Astrocyte (in vitro differentiated cells and primary cell): ENCODE data around the gene PCBP2. TPM values are rescaled to one million over a fixed set of nuclear protein-coding genes. Genes with fewer than 3 reads are reported as not detected.

ENCODE experiments used
- DNase-seq: peaks from one replicate; pipeline ENCODE4 v3.0.0-alpha.2; 2010; ENCODE audit warnings: low read depth
- FAIRE-seq: peaks from 2 replicates; lab custom pipeline; 2011; peaks lifted over from hg19 to GRCh38; lab: Jason Lieb, UNC
- H2AFZ ChIP-seq: 2 replicates; pipeline ENCODE4 v1.6.0; 2012; ENCODE audit warnings: low read depth, low read length, inconsistent platforms
- H3K27ac ChIP-seq: 2 replicates; pipeline ENCODE4 v1.5.1; 2011; ENCODE audit warnings: low read depth, low read length, inconsistent platforms
- H3K27me3 ChIP-seq: 2 replicates; pipeline ENCODE4 v1.6.0; 2011; ENCODE audit warnings: low read length, inconsistent platforms; ENCODE audit not compliant: insufficient read depth
- H3K36me3 ChIP-seq: 2 replicates; pipeline ENCODE4 v1.5.1; 2011; ENCODE audit warnings: low read length, inconsistent platforms; ENCODE audit not compliant: insufficient read depth
- H3K4me1 ChIP-seq: 2 replicates; pipeline ENCODE4 v1.5.1; 2011; ENCODE audit warnings: low read length, inconsistent platforms; ENCODE audit not compliant: insufficient read depth
- H3K4me2 ChIP-seq: 2 replicates; pipeline ENCODE4 v1.6.0; 2012; ENCODE audit warnings: low read length, inconsistent platforms
- H3K4me3 ChIP-seq: 2 replicates; pipeline ENCODE4 v1.5.1; 2011; ENCODE audit warnings: low read depth, mild to moderate bottlenecking, low read length, inconsistent platforms; ENCODE audit not compliant: insufficient read depth
- H3K79me2 ChIP-seq: 2 replicates; pipeline ENCODE4 v1.6.0; 2012; ENCODE audit warnings: mild to moderate bottlenecking, low read length, inconsistent platforms; ENCODE audit not compliant: insufficient read depth
- H3K9ac ChIP-seq: 2 replicates; pipeline ENCODE4 v1.6.0; 2012; ENCODE audit warnings: mild to moderate bottlenecking, low read length, inconsistent platforms
- H3K9me3 ChIP-seq: 2 replicates; pipeline ENCODE4 v1.5.1; 2012; ENCODE audit warnings: low read depth, mild to moderate bottlenecking, low read length, inconsistent platforms; ENCODE audit not compliant: insufficient read depth
- H4K20me1 ChIP-seq: 2 replicates; pipeline ENCODE4 v1.6.0; 2012; ENCODE audit warnings: low read length, inconsistent platforms; ENCODE audit not compliant: insufficient read depth
- H3K27ac Mint-ChIP-seq: one replicate; pipeline ENCODE4 v1.8.0; 2021; ENCODE audit warnings: mild to moderate bottlenecking, mixed read lengths; ENCODE audit not compliant: unreplicated experiment
- H3K27me3 Mint-ChIP-seq: one replicate; pipeline ENCODE4 v1.8.0; 2021; ENCODE audit warnings: low read depth, mixed read lengths; ENCODE audit not compliant: unreplicated experiment
- H3K36me3 Mint-ChIP-seq: one replicate; pipeline ENCODE4 v1.8.0; 2021; ENCODE audit warnings: low read depth, mixed read lengths; ENCODE audit not compliant: unreplicated experiment
- H3K4me1 Mint-ChIP-seq: one replicate; pipeline ENCODE4 v1.8.0; 2021; ENCODE audit warnings: low read depth, mixed read lengths; ENCODE audit not compliant: unreplicated experiment
- H3K4me3 Mint-ChIP-seq: one replicate; pipeline ENCODE4 v1.8.0; 2021; ENCODE audit warnings: mild to moderate bottlenecking, moderate library complexity, mixed read lengths; ENCODE audit not compliant: unreplicated experiment
- H3K9me3 Mint-ChIP-seq: one replicate; pipeline ENCODE4 v1.8.0; 2021; ENCODE audit warnings: mild to moderate bottlenecking, mixed read lengths; ENCODE audit not compliant: unreplicated experiment
- CTCF ChIP-seq: IDR thresholded peaks from 2 replicates; pipeline ENCODE4 v1.5.1; 2011; ENCODE audit warnings: low read depth, mild to moderate bottlenecking, inconsistent platforms, low read length, moderate library complexity; ENCODE audit not compliant: insufficient read depth
- EZH2 ChIP-seq: IDR thresholded peaks from 2 replicates; pipeline ENCODE4 v1.6.1; 2012; ENCODE audit warnings: mild to moderate bottlenecking, low read length, inconsistent platforms; ENCODE audit not compliant: insufficient read depth
- total RNA-seq: library from RNA; stranded (reverse); gene quantifications from 2 replicates; pipeline ENCODE4 v1.2.1, GENCODE V29; 2021

Gene PCBP2
- total RNA-seq, 1 donor from 2014 or later = 733 TPM

GRCh38 chr12:53450936-53451335 is 966 bp upstream of the PCBP2 start:
- no peak for TF ChIP-seq EZH2
- no peak for TF ChIP-seq CTCF
- peaks cover 30% of the 10 kb centered on the region for H3K36me3 ChIP-seq
- H3K9me3 ChIP-seq = no peaks in the 10 kb centered on the region
- Mint-ChIP-seq H3K4me3 (no peak overlapping the region), H3K4me1 (peaks cover 10% of the 10 kb centered on the region), H3K9me3 (no peaks in the 10 kb centered on the region), H3K27ac (no peak overlapping the region), H3K36me3 (peaks cover 19% of the 10 kb centered on the region), H3K27me3 (no peaks in the 10 kb centered on the region)
- H2AFZ ChIP-seq = no peak overlapping the region
- peaks cover 38% of the 10 kb centered on the region for H3K79me2 ChIP-seq
- no peak overlapping the region for H3K9ac ChIP-seq
- peaks cover 35% of the 10 kb centered on the region for H4K20me1 ChIP-seq
- peaks cover 10% of the 10 kb centered on the region for H3K4me1 ChIP-seq
- no peak for FAIRE-seq
- no peak overlapping the region for H3K27ac ChIP-seq
- DNase-seq = no peak
- no peak overlapping the region for H3K4me2 ChIP-seq
- no peak overlapping the region for H3K4me3 ChIP-seq
- H3K27me3 ChIP-seq = no peaks in the 10 kb centered on the region

GRCh38 chr12:53452159-53453077 is 516 bp downstream of the PCBP2 start:
- TF ChIP-seq EZH2 = no peak
- TF ChIP-seq CTCF = no peak
- H3K4me3 Mint-ChIP-seq = peak overlapping the region; percentile 98
- peaks cover 8% of the 10 kb centered on the region for H3K4me1 Mint-ChIP-seq
- no peaks in the 10 kb centered on the region for H3K9me3 ChIP-seq
- H3K9me3 Mint-ChIP-seq = no peaks in the 10 kb centered on the region
- peaks cover 10% of the 10 kb centered on the region for H3K4me1 ChIP-seq
- H3K79me2 ChIP-seq = peaks cover 53% of the 10 kb centered on the region
- no peak for FAIRE-seq
- peaks cover 18% of the 10 kb centered on the region for H3K36me3 Mint-ChIP-seq
- H4K20me1 ChIP-seq = peaks cover 48% of the 10 kb centered on the region
- peak overlapping the region; percentile 94 for H3K27ac ChIP-seq
- H3K27me3 Mint-ChIP-seq = no peaks in the 10 kb centered on the region
- H3K36me3 ChIP-seq = peaks cover 41% of the 10 kb centered on the region
- H3K4me3 ChIP-seq = peak overlapping the region; percentile 100
- no peaks in the 10 kb centered on the region for H3K27me3 ChIP-seq
- H3K4me2 ChIP-seq = peak overlapping the region; percentile 96
- H3K9ac ChIP-seq = peak overlapping the region; percentile 99
- no peak overlapping the region for H2AFZ ChIP-seq
- H3K27ac Mint-ChIP-seq = peak overlapping the region; percentile 95
- peak; percentile 75 for DNase-seq
